Small intestine (tissue), 7 donors: ENCODE results near the gene MAMLD1. TPM values are rescaled to one million over a fixed set of nuclear protein-coding genes. Genes with fewer than 3 reads are reported as not detected.

Experiments used
- DNase-seq, 2 donors: peaks; one replicate each; pipeline versions ENCODE4 v3.0.0 to v3.0.0-alpha.2; 2013
- FAIRE-seq: peaks from 2 replicates; lab custom pipeline; 2012; peaks lifted over from hg19 to GRCh38; lab: Jason Lieb, UNC
- H3K27ac ChIP-seq, 3 donors: one replicate each; pipeline ENCODE4 v1.5.1; 2013; ENCODE audit warnings: low read length in 2 of 3, mild to moderate bottlenecking in 2 of 3, control low read depth in 1 of 3, inconsistent platforms in 1 of 3, low read depth in 1 of 3, moderate library complexity in 1 of 3
- H3K27me3 ChIP-seq, 3 donors: one replicate each; pipeline ENCODE4 v1.6.1; 2013; ENCODE audit warnings: low read length in 3 of 3, inconsistent platforms in 1 of 3; ENCODE audit not compliant: control insufficient read depth in 3 of 3, insufficient read depth in 3 of 3
- H3K36me3 ChIP-seq, 3 donors: one replicate each; pipeline ENCODE4 v1.6.1; 2013; ENCODE audit warnings: low read length in 3 of 3, inconsistent platforms in 1 of 3, low read depth in 1 of 3, mild to moderate bottlenecking in 1 of 3, moderate library complexity in 1 of 3; ENCODE audit not compliant: control insufficient read depth in 3 of 3, insufficient read depth in 2 of 3
- H3K4me1 ChIP-seq, 3 donors: one replicate each; pipeline ENCODE4 v1.6.1; 2013; ENCODE audit warnings: low read length in 2 of 3, inconsistent platforms in 1 of 3, low read depth in 1 of 3, mild to moderate bottlenecking in 1 of 3, moderate library complexity in 1 of 3; ENCODE audit not compliant: control insufficient read depth in 3 of 3, insufficient read depth in 2 of 3
- H3K4me3 ChIP-seq, 3 donors: one replicate each; pipeline ENCODE4 v1.5.1; 2013; ENCODE audit warnings: low read length in 3 of 3, control low read depth in 1 of 3, inconsistent platforms in 1 of 3, low read depth in 1 of 3, mild to moderate bottlenecking in 1 of 3, moderate library complexity in 1 of 3
- H3K9me3 ChIP-seq, 2 donors: one replicate each; pipeline ENCODE4 v1.6.1; 2013; ENCODE audit warnings: low read depth in 1 of 2, low read length in 1 of 2; ENCODE audit not compliant: control insufficient read depth in 2 of 2, insufficient read depth in 1 of 2
- WGBS, 3 donors: extraction: QIAGEN DNeasy Blood & Tissue Kit; methylation state at CpG; one replicate each; pipeline ENCODE4 v1.1.7; 2013; 5-methylcytosine and 5-hydroxymethylcytosine counted together
- polyA plus RNA-seq, 4 donors: library from polyadenylated mRNA; stranded (reverse) in 3 of 4; unstranded in 1 of 4; fragments of 200-250 nt in 3 of 4; fragments of 120-200 nt in 1 of 4; gene quantifications; one replicate each; pipeline versions ENCODE4 v1.2.1 to v1.2.3, GENCODE V29; 2013
- donor health status: healthy with polysubstance abuse.
- donor health status: control.
- donor health status: control.
- donor health status: Bipolar disorder and iron deficiency.
- donor health status: healthy.

MAMLD1 gene
- polyA plus RNA-seq, 4 donors = 0.81 to 2.2 (median 1.4) TPM; not detected in 1

DNA sequence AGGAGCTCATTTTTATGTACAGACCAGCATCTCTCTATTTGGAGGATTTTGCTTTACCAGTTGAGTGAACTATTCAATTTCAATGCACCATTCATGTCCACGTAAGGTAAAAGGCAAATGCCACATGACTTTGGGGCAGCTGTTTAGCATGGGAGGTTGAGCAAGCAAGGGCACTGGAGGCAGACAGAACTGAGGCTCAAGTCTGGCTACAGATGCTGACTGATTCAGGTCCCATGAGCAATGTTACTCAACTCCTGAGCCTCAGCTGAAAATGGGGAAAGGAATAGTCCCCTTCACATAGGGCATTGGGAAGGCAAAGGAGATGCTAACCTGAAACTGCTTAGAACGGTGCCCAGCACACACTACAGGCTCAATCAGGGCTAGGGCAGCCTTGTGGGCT, 112.3 kb downstream of the MAMLD1 start:
- FAIRE-seq = no peak
- 76 to 89% (median 78%) methylated on average over 2 of the region's 2 CpGs for WGBS, 3 donors
- H3K27me3 ChIP-seq = no peaks in the 10 kb centered on the region
- no peaks in the 10 kb centered on the region for H3K36me3 ChIP-seq
- no peak for DNase-seq
- H3K9me3 ChIP-seq = no peaks in the 10 kb centered on the region
- no peak overlapping the region for H3K4me3 ChIP-seq
- H3K27ac ChIP-seq = no peak overlapping the region
- no peaks in the 10 kb centered on the region for H3K4me1 ChIP-seq

DNA sequence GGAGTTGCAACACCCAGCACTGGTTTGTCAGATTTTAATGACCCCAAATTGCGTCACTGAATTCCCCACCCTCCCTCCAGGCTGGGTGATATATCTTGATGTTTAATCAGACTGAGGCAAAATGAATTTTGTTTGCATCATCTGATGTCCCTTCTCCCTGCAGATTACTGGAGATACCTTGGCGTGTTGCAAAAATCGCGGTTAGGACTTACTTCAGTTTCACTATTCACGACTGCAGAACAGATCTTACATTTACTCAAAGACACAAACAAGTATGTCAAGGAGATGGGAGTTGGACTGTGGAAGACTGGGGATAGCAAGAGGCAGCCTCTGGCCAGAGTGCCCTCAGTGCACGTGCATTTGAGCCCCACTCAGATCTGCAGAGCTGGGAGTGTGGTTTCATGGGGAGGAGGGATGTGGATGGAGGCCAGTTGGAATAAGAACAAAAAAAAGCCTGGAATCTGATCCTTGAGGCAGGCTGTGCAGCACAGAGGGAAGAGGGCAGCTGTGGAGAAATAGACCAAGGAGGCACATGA, 113.1 kb downstream of the MAMLD1 start:
- Histone ChIP-seq H3K27ac (no peak overlapping the region), H3K9me3 (no peaks in the 10 kb centered on the region), H3K4me3 (no peak overlapping the region), H3K4me1 (no peaks in the 10 kb centered on the region), H3K27me3 (no peaks in the 10 kb centered on the region), H3K36me3 (no peaks in the 10 kb centered on the region)
- 63 to 68% (median 65%) methylated on average over 6 of the region's 6 CpGs for WGBS, 3 donors
- DNase-seq = no peak
- FAIRE-seq = no peak

DNA sequence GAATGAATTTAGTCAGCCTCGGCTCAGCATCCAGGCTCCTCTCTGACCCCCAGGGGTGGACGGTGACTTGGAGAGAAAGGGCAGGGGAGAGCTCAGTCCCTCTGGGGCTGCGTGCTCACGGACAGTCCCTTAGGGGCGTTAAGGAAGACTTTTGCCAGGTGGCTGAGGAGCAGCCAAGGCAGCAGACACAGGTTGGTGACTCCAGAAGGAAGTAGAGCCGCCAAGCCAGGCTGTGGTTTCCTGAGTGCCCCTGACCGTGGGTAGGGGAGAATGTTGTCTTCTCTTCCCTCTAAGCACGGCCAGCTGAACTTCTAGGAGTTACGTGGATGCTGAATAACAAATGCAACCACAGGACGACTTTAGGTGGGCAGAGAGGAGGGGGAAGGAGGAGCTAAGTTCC, 114.3 kb downstream of the MAMLD1 start:
- no peaks in the 10 kb centered on the region for H3K9me3 ChIP-seq
- DNase-seq (no peak), FAIRE-seq (no peak)
- WGBS, 3 donors = 59 to 83% (median 67%) methylated on average over 10 of the region's 10 CpGs
- H3K4me1 ChIP-seq = no peaks in the 10 kb centered on the region
- no peak overlapping the region for H3K27ac ChIP-seq
- H3K27me3 ChIP-seq = no peaks in the 10 kb centered on the region
- H3K4me3 ChIP-seq = no peak overlapping the region
- H3K36me3 ChIP-seq = no peaks in the 10 kb centered on the region

DNA sequence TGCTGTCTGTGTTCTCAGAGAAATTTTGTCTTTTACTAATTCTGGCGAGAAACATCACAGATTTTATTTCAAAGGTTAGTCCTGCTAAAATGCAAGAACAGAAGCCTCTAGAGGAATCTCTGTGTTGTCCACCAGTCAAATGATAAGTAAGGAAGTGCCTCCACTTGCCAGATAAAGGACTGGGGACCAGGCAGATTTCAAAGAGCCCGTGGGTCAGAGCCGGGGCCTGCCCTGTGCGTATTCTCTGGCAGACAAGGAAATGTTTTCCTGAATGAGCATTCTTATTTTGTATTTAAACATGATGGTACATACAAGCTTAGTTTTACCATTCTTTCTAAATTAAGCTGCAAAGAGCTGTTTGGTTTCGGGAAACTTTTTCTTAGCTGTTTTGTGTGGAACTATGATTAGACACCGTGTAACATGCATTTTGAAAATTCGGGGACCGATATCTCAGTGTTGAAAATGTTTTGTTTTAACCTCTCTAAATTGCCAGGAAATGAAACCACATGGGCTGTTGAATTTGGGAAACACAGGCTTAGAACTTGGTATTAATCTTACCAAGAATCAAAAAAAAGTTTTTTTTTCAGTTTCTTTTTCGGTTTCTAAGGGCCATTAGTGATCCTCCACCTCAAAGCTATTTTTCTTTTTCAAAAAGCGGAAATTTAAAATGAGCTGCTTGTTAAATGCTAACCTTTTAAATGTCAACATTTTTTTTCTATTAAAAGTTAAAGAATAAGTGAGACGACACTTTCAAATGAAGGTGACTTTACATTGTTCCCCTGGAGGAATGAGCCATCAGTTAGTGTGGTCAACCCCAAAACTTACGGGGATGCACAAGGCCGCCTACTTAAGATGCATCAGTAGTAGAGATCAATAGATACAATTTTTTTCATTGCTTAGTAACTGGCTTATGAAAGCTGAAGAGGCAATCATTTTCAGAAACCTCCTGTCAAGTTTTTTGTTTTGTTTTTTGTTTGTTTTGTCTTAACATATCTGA, 115.7 kb downstream of the MAMLD1 start:
- no peaks in the 10 kb centered on the region for H3K36me3 ChIP-seq
- FAIRE-seq (peak; percentile 81), DNase-seq (no peak)
- H3K27me3 ChIP-seq = no peaks in the 10 kb centered on the region
- H3K4me3 ChIP-seq = no peak overlapping the region
- H3K27ac ChIP-seq = peak overlapping the region in 2 of 3 donors; percentile 1 to 66
- WGBS, 3 donors = 50 to 73% (median 54%) methylated on average over 13 of the region's 13 CpGs
- H3K4me1 ChIP-seq = no peaks in the 10 kb centered on the region
- no peaks in the 10 kb centered on the region for H3K9me3 ChIP-seq

DNA sequence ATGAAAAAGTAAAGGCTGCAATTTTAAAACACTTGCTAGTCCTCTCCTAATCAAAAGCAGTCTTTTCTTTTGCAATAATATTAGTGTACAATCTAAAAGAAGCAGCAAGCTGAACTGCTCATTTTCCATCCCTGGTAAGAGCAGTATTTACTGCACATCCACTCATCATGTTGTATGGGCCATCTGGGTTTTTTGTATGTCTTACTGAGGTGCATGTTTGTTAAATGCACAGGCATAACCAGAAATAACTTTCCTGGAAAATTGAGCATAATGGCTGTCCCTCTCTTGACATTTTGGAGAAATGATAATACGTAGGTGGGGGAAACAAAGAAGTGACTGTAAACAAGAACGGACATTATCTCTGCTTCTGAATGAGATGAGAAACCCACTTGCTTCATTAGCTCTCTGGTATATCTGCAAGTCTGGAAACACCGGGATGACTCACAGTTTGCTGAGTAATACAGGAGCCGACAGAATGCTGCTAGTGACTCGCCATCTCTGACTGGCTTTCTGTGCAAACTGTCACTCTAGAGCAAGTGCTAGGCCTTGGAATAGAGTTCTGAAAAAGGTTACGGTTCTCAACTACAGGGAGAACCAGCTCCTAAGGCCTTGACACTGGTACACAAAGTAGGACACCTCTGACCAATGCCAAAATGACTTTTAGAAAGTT, 119.6 kb downstream of the MAMLD1 start:
- Histone ChIP-seq H3K36me3 (no peaks in the 10 kb centered on the region), H3K4me3 (no peak overlapping the region), H3K27ac (peak overlapping the region in 1 of 3 donors; percentile 24), H3K27me3 (no peaks in the 10 kb centered on the region), H3K4me1 (no peaks in the 10 kb centered on the region), H3K9me3 (no peaks in the 10 kb centered on the region)
- WGBS, 3 donors = 18 to 36% (median 32%) methylated on average over 6 of the region's 6 CpGs
- no peak for FAIRE-seq
- DNase-seq = no peak

DNA sequence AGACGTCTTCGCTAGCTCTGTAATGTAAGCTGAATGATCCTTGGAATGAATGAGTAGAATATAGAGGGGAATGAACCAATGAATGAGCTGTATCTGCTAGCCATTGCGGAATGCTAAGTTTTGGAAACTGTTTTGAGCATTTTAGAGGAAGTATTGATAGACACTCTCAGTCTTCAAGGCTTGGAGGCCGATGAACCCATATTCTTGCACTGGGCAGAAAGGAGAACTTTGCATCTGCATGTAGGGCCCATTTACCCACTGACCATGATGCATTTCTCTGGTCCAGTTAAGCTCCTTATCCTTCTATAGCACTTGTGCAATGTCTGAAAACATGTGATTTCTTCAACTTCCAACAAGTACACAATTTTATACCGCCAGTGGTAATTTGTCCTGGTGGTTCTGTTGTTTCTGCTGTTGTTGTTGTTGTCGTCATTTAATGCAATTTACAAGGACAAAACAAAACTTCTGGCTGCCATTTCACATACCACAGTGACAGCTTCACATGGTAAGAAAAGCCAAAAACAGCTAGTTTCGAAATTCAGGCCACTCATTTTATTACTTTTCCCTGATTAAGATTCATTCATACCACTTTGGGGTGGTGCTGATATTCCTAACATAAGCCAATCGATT, 120.4 kb downstream of the MAMLD1 start:
- Histone ChIP-seq H3K4me1 (no peaks in the 10 kb centered on the region), H3K9me3 (no peaks in the 10 kb centered on the region), H3K36me3 (no peaks in the 10 kb centered on the region), H3K4me3 (no peak overlapping the region), H3K27ac (no peak overlapping the region), H3K27me3 (no peaks in the 10 kb centered on the region)
- no peak for FAIRE-seq
- WGBS, 3 donors = 68 to 83% (median 83%) methylated on average over 8 of the region's 8 CpGs
- no peak for DNase-seq

DNA sequence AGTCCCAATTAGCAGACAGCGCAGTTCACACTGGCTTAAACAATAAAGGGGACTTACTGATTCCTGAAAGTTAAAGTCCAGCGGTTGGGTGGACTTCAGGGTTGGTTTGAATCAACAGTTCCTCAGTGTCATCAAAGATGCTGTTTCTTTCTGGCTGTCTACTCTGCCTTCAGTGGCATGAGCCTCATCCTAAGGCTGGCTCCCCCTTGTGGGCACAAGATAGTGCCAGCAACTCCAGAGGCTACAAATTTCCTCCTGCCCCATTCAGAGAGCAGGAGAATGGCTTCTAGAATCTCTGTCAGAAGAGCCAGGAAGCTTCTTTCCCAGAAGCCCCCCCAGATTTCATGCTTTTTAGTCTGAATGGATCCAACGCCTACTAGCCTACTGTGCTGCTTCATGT, 122.9 kb downstream of the MAMLD1 start:
- Histone ChIP-seq H3K27me3 (no peaks in the 10 kb centered on the region), H3K4me3 (no peak overlapping the region), H3K27ac (no peak overlapping the region), H3K4me1 (no peaks in the 10 kb centered on the region), H3K9me3 (no peaks in the 10 kb centered on the region), H3K36me3 (no peaks in the 10 kb centered on the region)
- 39 to 71% (median 68%) methylated on average over 3 of the region's 3 CpGs for WGBS, 3 donors
- FAIRE-seq (no peak), DNase-seq (peak; percentile 36 to 48)
